GM11168 (cell line): Measurements from ENCODE around the gene SPOCD1.

ENCODE experiments used
- in situ Hi-C: fragments of 300-500 bp; cut with MboI; formaldehyde crosslinking; loops from one replicate; pipeline ENCODE4 v1.12.0; 2022; ENCODE audit warnings: low sequenced_read_pairs; ENCODE audit not compliant: unreplicated experiment

SPOCD1 gene

GRCh38 chr1:31802190-31803150 lies 13.4 kb downstream of the SPOCD1 start:
- in situ Hi-C loops = no loop called here

GRCh38 chr1:31801458-31801857 lies 14.4 kb downstream of the SPOCD1 start:
- in situ Hi-C loops = no loop called here

GRCh38 chr1:31800674-31800967 lies 15.2 kb downstream of the SPOCD1 start:
- in situ Hi-C loops = no loop called here

GRCh38 chr1:31799895-31800673 lies 15.7 kb downstream of the SPOCD1 start:
- in situ Hi-C loops = loop anchor here (10.0 kb wide), 1 partner anchor 135 kb away; no protein-coding TSS in a partner anchor

- in situ Hi-C loops = loop anchor here (10.0 kb wide), 1 partner anchor 135 kb away; no protein-coding TSS in a partner anchor
These were observed 16.5 kb downstream of the SPOCD1 start for GRCh38 chr1:31799196-31799894.

GRCh38 chr1:31798433-31799195 lies 17.2 kb downstream of the SPOCD1 start:
- in situ Hi-C loops = loop anchor here (10.0 kb wide), 1 partner anchor 134 kb away; no protein-coding TSS in a partner anchor

DNA sequence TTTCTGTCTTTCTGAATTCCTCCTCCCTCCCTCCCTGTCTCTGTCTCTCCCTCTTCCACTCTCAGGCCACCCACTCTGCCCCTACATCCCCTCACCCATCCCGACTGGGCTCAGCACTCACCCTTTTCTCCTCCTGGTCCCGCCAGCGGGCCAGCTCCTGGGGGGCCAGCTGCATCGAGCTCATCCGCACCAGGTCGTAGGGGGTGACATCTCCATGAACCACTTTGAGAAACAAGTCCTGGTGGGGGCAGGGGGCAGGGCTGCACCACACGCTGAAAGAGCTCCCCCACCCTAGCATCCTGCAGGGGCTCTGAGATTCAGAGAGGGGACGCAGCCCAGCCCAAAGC lies 17.8 kb downstream of the SPOCD1 start:
- in situ Hi-C loops = loop anchor here (10.0 kb wide), 1 partner anchor 133 kb away; no protein-coding TSS in a partner anchor

GRCh38 chr1:31797216-31797615 lies 18.6 kb downstream of the SPOCD1 start:
- in situ Hi-C loops = loop anchor here (10.0 kb wide), 1 partner anchor 132 kb away; no protein-coding TSS in a partner anchor

- in situ Hi-C loops = loop anchor here (10.0 kb wide), 1 partner anchor 132 kb away; no protein-coding TSS in a partner anchor
These were observed 19.1 kb downstream of the SPOCD1 start for GRCh38 chr1:31796707-31797106.

GRCh38 chr1:31795801-31796621 lies 19.8 kb downstream of the SPOCD1 start:
- in situ Hi-C loops = loop anchor here (10.0 kb wide), 1 partner anchor 131 kb away; no protein-coding TSS in a partner anchor

DNA sequence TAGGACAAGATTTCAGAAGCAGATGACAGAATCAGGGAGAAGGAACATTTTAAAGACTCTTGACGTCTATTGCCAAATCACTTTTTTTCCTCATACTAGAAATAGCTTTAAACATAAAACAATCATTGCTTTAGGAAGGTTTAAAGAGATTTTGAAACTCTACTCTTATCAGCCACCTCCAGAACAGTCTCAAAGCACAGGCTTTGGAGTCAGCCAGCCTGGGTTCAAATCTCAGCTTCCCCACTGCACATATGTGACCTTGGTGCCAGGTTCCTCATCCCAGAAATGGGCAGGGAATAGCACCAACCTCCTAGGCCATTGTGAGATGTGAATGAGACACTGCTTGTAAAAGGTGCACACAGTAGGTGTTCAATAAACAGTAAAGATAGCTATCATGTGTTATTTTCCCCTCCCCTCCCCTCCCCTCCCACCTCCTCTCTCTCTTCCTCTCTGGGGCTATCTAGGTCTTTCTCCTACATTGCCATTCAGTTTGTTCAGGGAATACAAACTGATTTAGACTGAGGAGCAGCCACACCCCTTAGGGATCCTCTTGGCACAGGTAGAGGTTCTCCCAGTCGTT lies 20.6 kb downstream of the SPOCD1 start:
- in situ Hi-C loops = loop anchor here (10.0 kb wide), 1 partner anchor 130 kb away; no protein-coding TSS in a partner anchor

DNA sequence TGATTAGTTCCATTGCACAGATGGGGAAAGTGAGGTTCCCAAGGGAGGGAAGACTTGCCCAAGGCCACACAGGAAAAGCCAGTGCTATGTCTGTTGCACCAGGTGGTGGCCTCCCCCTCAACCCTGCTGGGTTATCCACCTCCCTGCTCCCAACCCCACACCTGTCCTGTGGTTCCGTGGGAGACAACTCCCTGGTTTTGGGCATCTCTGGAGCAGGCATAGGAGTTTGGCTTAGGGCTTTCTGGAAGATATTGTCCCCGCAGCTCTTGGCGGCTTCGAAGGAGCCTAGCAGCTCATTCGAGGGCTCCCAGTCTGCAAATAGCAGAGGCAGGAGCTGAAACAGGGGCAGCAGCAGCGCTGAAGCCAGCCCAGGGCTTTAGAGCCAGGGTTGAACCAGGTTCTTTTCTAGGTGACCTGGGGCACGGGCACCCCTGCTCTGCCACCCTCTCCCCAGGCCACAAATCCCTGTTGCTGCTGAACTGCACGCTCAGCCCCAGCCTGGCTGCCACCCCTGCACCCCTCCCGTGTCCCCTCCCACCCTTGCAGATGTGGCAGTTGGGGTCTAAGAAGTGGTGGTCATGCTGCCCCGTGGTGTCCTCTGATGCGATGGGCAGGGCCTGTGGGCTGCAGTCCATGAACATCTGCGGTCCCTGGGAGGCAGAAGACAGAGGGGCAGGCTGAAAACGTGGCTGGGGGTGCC lies 22.1 kb downstream of the SPOCD1 start:
- in situ Hi-C loops = loop anchor here (10.0 kb wide), 1 partner anchor 129 kb away; no protein-coding TSS in a partner anchor

- in situ Hi-C loops = loop anchor here (10.0 kb wide), 1 partner anchor 128 kb away; no protein-coding TSS in a partner anchor
These were observed 22.7 kb downstream of the SPOCD1 start for GRCh38 chr1:31793086-31793485.

DNA sequence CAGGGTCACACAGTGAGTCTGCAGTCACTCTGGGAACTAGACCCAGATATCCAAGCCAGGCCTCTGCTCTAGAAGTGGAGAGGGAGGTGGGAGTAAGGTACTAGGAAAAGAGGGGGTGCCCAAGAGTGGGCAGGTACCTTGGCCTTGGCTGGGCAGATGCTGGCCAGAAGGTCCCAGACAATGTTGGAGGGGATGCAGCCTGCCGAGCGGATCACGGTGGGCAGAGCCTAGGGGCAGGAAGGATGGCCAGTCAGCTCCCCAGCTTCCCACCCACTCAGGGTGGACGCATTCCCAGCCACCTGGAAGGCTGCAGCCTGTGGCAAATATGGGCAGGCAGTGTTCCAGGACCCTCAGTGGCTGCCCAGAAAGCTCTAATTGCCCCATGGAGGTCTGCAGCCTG lies 23.3 kb downstream of the SPOCD1 start:
- in situ Hi-C loops = loop anchor here (10.0 kb wide), 1 partner anchor 128 kb away; no protein-coding TSS in a partner anchor

- in situ Hi-C loops = loop anchor here (10.0 kb wide), 1 partner anchor 127 kb away; no protein-coding TSS in a partner anchor
These were observed 23.7 kb downstream of the SPOCD1 start for GRCh38 chr1:31792116-31792515.

GRCh38 chr1:31791131-31791858 lies 24.5 kb downstream of the SPOCD1 start:
- in situ Hi-C loops = loop anchor here (10.0 kb wide), 1 partner anchor 126 kb away; no protein-coding TSS in a partner anchor

- in situ Hi-C loops = loop anchor here (10.0 kb wide), 1 partner anchor 126 kb away; no protein-coding TSS in a partner anchor
These were observed 25.2 kb downstream of the SPOCD1 start for GRCh38 chr1:31790641-31791091.
